A172 (cell line): ENCODE data around the gene PTPRF. TPM values are rescaled to one million over a fixed set of nuclear protein-coding genes. Genes with fewer than 3 reads are reported as not detected.

ENCODE experiments used
- DNase-seq: peaks from one replicate; pipeline ENCODE4 v3.0.0-alpha.2; 2015; ENCODE audit warnings: low spot score
- total RNA-seq: library from RNA; depleted of rRNA; stranded (reverse); fragments of >200 nt; shearing (Covaris generic); gene quantifications from 2 replicates; pipeline ENCODE4 v1.2.3, GENCODE V29; 2014

PTPRF gene
- total RNA-seq, 1 experiment from 2014 or later = 25.2 TPM

DNA sequence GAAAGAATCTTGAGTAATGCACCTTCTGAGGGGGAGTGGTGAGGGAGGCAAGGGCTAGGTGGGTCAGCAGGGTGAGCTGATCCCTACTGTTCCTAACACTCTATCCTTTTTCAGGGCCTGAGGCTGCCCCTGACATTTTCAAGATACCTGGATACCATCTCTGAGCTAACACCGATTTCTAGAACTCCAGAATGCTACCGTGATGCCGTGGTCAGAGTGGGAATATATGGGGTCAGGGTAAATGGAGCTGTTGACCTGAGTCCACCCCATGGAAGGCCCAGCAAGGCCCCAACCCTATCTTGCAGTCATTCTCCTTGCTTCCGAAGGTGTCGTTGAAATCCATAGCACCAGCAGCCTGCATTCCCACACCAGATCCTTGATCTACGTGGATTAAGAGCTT lies 18.0 kb upstream of the PTPRF start:
- DNase-seq = no peak

DNA sequence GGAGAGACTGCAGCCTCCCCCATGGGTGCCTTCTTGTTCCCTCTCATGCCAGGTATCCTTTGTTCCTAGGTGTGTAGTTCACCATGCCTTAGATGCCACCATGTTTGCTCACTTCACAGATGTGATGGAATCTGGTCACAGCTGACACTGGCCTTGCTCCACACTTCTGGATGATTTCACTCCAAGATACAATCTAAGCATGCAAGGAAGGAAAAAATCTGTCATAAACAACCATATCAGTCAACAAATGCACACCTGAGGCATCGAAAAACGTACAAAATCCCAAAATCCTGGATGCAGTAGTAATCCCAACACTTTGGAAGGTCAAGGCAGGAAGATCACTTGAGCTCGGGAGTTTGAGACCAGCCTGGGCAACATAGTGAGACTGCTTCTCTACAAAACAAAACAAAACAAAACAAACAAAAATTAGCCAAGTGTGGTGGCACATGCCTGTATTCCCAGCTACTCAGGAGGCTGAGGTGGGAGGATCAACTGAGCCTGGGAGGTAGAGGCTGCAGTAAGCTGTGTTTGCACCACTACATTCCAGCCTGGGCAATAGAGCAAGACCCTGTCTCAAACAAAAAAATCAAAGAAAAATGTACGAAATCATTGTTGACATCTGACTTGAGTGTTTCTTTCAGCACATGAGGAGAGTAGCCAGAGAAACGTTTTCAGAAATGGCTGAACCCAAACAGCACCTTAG lies 17.1 kb upstream of the PTPRF start:
- DNase-seq = no peak

GRCh38 chr1:43518935-43519686 lies 11.6 kb upstream of the PTPRF start:
- DNase-seq = no peak

DNA sequence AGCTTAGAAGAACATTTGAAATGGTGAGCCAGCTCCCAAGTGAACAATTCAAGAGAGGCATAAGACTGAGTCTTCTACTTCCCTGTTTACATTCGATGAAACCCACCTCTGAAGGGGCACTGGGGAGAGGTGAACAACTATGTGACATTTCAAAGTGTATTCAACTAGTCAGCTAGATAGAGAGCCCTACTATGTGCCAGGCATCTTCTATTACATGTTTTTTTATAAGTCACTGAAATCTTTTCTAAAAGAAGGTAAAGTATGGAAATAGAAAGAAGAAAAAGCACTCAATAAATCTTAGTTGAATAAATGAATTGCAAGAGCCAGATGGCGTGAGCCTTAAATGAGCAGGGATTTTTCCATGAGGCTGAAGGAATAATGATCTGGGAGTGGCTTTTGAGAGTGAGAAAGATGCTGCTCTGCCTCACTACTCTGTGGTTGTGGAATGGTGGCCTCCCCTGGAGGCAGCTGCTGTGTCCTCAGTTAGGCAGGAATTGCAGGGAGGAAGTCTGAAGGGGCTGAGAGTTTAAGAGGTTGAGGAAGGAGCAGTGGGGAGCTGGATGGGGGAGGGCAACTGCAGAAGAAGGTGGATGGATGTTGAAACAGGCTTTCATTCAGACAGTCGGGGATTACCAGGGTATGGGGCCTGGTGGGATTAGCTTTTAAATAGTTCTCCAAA lies 10.4 kb upstream of the PTPRF start:
- DNase-seq = no peak

DNA sequence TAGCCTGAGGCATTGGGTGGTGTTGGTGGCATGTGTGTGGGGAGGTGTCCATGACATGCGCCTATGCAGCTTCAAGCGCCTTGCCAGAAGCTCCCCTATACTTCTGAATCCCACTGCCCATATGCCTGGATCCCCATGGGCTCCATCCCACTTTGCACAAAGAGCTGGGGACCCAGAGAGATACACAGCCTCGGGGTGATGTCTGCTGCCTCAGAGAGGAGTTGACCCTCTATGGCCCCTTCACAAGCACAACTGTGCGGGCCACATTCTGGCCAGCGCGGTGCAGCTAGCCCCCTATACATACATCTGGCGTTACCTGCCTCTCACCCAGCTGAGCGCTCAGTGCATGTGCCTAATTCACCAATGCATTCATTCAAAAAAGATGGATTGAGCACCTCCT lies 9.6 kb upstream of the PTPRF start:
- no peak for DNase-seq

GRCh38 chr1:43521756-43522155 lies 8.9 kb upstream of the PTPRF start:
- no peak for DNase-seq

DNA sequence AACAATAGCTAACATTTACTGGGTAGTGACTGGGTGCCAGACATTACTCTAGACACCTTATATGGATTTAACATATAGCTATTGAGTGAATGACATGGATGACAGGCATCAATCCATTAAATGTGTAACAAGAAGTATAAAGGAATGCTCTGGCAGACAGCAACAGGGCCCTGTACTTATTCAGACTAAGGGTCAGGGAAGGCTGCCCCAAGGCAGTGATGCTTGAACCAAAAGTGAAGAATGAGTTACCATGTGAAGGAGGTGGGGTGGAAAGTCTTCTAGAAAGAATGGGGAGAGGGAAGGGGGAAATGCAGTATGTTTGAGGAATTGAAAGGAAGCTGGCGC lies 8.3 kb upstream of the PTPRF start:
- no peak for DNase-seq

- DNase-seq = peak; percentile 86
These were observed 7.8 kb upstream of the PTPRF start for GRCh38 chr1:43522776-43523480.

DNA sequence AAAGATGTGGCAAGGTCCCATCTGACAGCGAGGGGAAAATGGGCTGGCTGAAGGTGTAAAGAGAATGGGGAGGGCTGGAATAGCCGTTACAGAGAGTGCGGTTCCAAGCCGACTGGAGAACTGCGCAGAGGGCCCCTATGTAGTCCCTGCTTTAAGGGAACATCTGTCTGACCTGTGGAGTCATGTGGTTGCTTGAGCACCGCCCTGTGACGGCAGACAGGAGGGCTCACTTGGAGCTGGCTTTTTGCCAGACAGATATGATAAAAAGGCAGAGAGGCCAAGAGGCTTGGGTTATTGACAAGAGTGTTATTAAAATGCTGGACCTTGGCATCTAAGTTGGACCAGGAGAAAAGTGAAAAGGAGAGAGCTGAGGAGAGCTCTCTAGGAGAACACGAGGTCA lies 5.9 kb upstream of the PTPRF start:
- DNase-seq = no peak

DNA sequence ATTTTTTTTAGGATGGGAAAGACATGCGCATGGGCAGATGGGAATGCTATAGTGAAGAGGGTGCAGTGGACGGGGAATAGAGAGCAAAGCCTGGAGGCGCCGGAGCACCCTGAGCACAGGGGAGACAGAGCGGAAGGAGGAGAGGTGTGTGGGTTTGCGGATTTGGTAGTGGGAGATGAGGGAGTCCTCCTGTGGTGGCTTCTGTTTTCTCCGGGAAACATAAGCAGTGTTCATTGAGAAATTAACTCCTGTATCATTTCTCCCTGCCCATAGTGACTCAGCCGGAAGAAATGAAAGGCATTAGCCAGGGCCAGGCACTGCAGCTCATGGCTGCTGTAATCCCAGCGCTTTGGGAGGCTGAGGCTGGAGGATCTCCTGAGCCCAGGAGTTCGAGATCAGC lies 4.7 kb upstream of the PTPRF start:
- peak; percentile 79 for DNase-seq

DNA sequence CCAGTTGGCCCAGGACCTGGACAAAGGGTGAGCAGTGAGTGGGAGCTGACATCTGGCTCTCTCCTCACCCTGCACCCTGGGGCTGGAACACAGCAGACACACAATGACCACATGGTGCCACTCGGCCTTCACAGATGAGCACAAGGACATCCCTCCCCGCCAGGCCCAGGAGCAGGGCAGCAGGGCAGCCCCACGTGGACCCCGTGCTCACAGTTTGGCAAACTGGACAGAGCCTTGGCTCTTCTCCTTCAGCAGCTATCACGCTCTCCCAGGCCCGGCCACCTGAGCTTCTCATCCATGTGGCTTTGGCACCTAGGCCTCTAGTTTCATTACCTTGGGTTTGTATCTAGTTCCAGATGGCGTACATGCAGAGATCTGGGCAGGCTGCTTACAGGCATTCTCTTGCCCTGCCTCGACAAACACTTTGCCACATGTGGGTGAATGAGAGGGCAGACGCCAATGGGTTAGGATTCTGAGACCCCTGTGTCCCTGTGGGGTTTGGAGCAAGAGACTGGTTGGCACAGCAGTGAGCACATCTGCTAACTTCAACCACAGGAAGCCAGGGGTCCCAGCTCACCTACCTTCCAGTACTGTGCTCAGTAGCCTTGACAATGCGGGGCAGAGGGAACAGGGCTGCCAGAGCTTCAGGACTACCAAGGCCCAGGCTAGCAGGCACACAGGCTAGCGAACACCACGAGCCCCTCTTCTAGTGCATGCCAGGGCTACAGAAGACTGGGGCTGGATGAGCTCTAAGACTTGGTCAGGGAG lies 3.4 kb upstream of the PTPRF start:
- DNase-seq = no peak

DNA sequence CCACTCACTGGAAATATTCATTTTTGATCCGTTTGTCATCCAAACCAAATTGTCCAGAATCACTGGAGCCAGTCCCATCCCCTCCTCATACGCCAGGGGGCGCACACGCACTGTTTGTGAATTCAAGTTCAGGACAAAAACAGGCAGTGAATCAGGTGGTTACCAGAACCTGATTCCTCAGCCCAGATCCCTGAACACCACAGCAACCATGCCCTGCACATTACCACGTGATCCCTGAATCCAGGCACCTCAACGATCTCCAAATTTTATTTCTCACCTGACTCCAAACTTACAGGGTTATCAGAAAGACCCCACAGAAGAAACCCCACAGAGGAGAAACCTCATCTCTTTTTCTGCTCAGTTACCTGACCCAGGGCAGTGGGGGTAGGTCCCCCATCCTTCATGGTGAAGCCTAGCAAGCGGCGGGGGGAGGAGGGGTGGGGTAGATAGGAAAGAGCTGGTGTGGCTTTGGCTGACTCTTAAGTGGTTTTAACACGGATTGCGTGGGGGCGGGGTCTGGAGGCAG lies 1.4 kb upstream of the PTPRF start:
- DNase-seq = peak; percentile 80

DNA sequence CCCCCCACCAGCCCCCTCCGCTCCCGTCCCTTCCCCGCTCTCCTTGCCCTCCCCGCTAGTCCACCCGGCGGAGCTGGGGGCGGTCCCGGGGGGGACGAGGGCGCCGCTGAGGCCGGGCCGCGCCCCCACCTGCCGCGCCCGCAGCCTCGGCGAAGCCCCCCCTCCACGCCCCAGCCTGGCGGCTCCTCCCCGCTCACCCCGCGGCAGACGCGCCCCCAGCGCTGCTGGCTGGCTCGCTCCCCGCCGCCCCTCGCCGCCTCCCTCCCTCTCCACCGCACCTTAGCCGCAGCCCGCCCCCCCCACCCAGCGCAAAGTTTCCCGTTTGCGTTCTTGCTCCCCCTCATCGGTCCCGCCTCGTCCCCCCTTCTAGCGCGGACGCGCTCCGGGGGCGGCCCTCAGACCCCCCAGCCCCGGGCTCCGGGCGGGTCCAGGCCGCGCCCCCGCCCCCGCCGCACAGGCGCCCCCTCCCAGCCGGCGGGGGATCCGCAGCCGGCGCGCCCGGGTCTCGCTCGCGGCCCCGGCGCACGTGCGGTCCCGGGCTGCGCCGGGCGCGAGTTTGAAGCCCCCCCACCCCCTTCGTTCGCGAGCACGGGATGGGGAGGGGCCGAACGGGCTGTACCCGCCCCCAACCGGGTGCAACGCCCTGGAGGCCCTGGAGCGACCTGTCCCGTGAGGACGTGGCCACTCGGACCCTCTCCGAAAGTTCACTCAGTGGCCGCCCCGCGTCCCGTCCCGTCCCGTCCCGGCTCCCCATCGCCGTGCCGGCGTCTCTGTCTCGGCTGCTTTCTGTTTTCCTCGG lies 623 bp downstream of the PTPRF start:
- DNase-seq = no peak

- DNase-seq = no peak
These were observed 1.4 kb downstream of the PTPRF start for GRCh38 chr1:43531906-43532584.

- DNase-seq = no peak
These were observed 2.0 kb downstream of the PTPRF start for GRCh38 chr1:43532716-43533115.

DNA sequence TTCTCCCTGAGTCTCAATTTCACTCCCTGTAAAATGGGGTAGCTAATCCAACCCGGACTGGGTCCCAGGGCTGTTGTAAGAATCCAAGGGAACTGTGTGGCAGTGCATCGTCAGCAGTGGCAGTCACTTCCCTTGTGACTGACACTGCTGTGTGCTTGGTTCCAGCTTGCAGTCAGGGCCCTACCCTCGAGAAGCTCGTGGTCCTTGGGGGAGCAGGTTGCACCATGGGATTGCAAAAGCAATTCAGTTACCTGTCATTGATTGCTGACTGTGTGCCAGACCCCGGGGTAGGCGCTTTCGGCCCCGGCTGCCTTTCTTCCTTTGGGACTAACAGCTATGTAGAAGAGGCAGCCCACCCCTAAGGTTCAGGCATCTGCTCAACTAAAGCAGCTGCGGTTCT lies 2.9 kb downstream of the PTPRF start:
- no peak for DNase-seq

DNA sequence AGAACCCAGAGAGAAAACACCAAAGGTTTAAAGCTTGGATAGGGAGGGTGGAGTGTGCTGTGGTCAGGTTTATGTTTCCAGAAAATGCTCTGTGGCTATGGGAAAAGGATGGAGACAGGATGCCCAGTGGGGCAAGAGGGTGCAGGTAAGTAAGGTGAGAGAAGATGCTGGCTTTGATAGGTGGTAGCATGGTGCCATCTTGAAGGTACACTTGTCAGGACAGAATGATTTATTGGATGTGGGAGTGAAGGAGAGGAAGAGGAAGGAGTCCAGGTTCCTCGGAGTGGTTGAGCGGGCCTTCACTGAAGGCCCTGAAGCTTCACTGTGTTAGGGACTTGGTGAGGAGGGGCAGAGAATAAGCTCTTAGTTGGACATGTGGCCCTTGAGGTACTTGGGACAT lies 3.6 kb downstream of the PTPRF start:
- no peak for DNase-seq

GRCh38 chr1:43536196-43536863 lies 5.6 kb downstream of the PTPRF start:
- no peak for DNase-seq

DNA sequence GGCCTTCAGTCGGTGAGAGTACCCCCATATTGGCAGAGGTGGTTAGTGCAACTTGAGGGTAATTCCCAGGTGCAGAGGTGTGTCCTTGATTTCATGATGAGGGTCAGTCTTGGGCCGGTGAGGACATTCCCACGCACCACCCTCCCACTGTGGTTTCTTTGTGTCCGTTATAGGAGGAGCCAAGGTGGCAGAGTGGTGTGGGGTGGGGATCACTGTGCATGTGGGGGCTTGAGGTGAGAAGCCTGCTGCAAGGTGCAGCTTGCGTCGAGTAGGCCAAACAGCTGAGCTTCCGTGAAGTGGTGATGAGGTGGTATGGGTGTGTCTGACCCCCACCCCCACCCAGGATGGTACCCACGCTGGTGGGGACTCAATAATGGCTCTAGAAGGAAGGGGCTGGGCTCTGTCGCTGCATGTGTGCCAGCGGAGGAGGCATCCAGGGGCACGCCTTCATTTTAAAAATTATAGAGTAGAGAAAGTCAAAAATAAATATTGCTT lies 6.2 kb downstream of the PTPRF start:
- no peak for DNase-seq
